Measurements from ENCODE around the gene KAT8. TPM values are rescaled to one million over a fixed set of nuclear protein-coding genes. Genes with fewer than 3 reads are reported as not detected.

The KAT8 gene
- total and polyA plus RNA-seq, 9 of the 15 experiments (the other 6 are each of a cell fraction or from before 2014, with no cell fraction given): 10.0 to 98.5 (median 76.4) TPM

GRCh38 chr16:31148281-31148728, 30.8 kb downstream of the KAT8 start (continued):
- TF ChIP-seq, protein P1, sequence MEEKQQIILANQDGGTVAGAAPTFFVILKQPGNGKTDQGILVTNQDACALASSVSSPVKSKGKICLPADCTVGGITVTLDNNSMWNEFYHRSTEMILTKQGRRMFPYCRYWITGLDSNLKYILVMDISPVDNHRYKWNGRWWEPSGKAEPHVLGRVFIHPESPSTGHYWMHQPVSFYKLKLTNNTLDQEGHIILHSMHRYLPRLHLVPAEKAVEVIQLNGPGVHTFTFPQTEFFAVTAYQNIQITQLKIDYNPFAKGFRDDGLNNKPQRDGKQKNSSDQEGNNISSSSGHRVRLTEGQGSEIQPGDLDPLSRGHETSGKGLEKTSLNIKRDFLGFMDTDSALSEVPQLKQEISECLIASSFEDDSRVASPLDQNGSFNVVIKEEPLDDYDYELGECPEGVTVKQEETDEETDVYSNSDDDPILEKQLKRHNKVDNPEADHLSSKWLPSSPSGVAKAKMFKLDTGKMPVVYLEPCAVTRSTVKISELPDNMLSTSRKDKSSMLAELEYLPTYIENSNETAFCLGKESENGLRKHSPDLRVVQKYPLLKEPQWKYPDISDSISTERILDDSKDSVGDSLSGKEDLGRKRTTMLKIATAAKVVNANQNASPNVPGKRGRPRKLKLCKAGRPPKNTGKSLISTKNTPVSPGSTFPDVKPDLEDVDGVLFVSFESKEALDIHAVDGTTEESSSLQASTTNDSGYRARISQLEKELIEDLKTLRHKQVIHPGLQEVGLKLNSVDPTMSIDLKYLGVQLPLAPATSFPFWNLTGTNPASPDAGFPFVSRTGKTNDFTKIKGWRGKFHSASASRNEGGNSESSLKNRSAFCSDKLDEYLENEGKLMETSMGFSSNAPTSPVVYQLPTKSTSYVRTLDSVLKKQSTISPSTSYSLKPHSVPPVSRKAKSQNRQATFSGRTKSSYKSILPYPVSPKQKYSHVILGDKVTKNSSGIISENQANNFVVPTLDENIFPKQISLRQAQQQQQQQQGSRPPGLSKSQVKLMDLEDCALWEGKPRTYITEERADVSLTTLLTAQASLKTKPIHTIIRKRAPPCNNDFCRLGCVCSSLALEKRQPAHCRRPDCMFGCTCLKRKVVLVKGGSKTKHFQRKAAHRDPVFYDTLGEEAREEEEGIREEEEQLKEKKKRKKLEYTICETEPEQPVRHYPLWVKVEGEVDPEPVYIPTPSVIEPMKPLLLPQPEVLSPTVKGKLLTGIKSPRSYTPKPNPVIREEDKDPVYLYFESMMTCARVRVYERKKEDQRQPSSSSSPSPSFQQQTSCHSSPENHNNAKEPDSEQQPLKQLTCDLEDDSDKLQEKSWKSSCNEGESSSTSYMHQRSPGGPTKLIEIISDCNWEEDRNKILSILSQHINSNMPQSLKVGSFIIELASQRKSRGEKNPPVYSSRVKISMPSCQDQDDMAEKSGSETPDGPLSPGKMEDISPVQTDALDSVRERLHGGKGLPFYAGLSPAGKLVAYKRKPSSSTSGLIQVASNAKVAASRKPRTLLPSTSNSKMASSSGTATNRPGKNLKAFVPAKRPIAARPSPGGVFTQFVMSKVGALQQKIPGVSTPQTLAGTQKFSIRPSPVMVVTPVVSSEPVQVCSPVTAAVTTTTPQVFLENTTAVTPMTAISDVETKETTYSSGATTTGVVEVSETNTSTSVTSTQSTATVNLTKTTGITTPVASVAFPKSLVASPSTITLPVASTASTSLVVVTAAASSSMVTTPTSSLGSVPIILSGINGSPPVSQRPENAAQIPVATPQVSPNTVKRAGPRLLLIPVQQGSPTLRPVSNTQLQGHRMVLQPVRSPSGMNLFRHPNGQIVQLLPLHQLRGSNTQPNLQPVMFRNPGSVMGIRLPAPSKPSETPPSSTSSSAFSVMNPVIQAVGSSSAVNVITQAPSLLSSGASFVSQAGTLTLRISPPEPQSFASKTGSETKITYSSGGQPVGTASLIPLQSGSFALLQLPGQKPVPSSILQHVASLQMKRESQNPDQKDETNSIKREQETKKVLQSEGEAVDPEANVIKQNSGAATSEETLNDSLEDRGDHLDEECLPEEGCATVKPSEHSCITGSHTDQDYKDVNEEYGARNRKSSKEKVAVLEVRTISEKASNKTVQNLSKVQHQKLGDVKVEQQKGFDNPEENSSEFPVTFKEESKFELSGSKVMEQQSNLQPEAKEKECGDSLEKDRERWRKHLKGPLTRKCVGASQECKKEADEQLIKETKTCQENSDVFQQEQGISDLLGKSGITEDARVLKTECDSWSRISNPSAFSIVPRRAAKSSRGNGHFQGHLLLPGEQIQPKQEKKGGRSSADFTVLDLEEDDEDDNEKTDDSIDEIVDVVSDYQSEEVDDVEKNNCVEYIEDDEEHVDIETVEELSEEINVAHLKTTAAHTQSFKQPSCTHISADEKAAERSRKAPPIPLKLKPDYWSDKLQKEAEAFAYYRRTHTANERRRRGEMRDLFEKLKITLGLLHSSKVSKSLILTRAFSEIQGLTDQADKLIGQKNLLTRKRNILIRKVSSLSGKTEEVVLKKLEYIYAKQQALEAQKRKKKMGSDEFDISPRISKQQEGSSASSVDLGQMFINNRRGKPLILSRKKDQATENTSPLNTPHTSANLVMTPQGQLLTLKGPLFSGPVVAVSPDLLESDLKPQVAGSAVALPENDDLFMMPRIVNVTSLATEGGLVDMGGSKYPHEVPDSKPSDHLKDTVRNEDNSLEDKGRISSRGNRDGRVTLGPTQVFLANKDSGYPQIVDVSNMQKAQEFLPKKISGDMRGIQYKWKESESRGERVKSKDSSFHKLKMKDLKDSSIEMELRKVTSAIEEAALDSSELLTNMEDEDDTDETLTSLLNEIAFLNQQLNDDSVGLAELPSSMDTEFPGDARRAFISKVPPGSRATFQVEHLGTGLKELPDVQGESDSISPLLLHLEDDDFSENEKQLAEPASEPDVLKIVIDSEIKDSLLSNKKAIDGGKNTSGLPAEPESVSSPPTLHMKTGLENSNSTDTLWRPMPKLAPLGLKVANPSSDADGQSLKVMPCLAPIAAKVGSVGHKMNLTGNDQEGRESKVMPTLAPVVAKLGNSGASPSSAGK (IDR thresholded peaks at IDR 0.05): peak; percentile 63
- no peak for TF ChIP-seq C11orf30 (IDR thresholded peaks at IDR 0.05; ENCODE audit: low read depth)
- peak in 1 of 3 experiments; percentile 12; a peak in 2 of 6 replicates for TF ChIP-seq CTCF (IDR thresholded peaks at IDR 0.05 in 2 of 3, conservative IDR thresholded peaks at IDR 0.05 in 1 of 3; ENCODE audit: insufficient read depth in 2 of 3, low read depth in 1 of 3, low read length in 3 of 3)
- TF ChIP-seq KLF1 (tag; IDR thresholded peaks at IDR 0.05): 0 out of 2 replicates have a peak, but pooled peaks have one; percentile 22
- no peak for TF ChIP-seq NCOR1 (IDR thresholded peaks at IDR 0.05)
- TF ChIP-seq, protein P2, sequence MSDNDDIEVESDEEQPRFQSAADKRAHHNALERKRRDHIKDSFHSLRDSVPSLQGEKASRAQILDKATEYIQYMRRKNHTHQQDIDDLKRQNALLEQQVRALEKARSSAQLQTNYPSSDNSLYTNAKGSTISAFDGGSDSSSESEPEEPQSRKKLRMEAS (CRISPR knock-in tag; IDR thresholded peaks at IDR 0.05): peak; percentile 77; the same call in 1 of the 2 replicates
- peak; percentile 63; the same call in 1 of the 2 replicates for TF ChIP-seq RB1 (IDR thresholded peaks at IDR 0.05; ENCODE audit: low read depth)
- TF ChIP-seq ZBTB43 (CRISPR knock-in tag; IDR thresholded peaks at IDR 0.05): no peak
- TF ChIP-seq VEZF1 (CRISPR knock-in tag; IDR thresholded peaks at IDR 0.05): peak; percentile 24; the same call in 1 of the 2 replicates
- TF ChIP-seq RBM14 (IDR thresholded peaks at IDR 0.05; ENCODE audit: borderline replicate concordance, insufficient read depth, low read depth, low read length): 0 out of 2 replicates have a peak, but pooled peaks have one; percentile 55
- no peak for TF ChIP-seq ZNF24 (IDR thresholded peaks at IDR 0.05)
